Measurements from ENCODE around the gene FGD6. TPM values are rescaled to one million over a fixed set of nuclear protein-coding genes. Genes with fewer than 3 reads are reported as not detected.

The FGD6 gene
- total RNA-seq, 1 experiment from 2014 or later: 18.2 TPM

- TF ChIP-seq, protein P1, sequence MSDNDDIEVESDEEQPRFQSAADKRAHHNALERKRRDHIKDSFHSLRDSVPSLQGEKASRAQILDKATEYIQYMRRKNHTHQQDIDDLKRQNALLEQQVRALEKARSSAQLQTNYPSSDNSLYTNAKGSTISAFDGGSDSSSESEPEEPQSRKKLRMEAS (IDR thresholded peaks at IDR 0.05): no peak
- TF ChIP-seq, protein P2, sequence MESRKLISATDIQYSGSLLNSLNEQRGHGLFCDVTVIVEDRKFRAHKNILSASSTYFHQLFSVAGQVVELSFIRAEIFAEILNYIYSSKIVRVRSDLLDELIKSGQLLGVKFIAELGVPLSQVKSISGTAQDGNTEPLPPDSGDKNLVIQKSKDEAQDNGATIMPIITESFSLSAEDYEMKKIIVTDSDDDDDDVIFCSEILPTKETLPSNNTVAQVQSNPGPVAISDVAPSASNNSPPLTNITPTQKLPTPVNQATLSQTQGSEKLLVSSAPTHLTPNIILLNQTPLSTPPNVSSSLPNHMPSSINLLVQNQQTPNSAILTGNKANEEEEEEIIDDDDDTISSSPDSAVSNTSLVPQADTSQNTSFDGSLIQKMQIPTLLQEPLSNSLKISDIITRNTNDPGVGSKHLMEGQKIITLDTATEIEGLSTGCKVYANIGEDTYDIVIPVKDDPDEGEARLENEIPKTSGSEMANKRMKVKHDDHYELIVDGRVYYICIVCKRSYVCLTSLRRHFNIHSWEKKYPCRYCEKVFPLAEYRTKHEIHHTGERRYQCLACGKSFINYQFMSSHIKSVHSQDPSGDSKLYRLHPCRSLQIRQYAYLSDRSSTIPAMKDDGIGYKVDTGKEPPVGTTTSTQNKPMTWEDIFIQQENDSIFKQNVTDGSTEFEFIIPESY (IDR thresholded peaks at IDR 0.05; ENCODE audit: extremely low read depth, insufficient replicate concordance, low read length): no peak
- TF ChIP-seq EZH2phosphoT487 (IDR thresholded peaks at IDR 0.05; ENCODE audit: borderline replicate concordance) (no peak), FOSL1 (IDR thresholded peaks at IDR 0.05; ENCODE audit: low read depth) (no peak), YY1 (IDR thresholded peaks at IDR 0.05; ENCODE audit: extremely low read depth, insufficient replicate concordance, low read depth, low read length) (no peak), RAD21 (IDR thresholded peaks at IDR 0.05; ENCODE audit: low read depth) (no peak), SIN3A (IDR thresholded peaks at IDR 0.05; ENCODE audit: low read depth) (no peak), ZFX (IDR thresholded peaks at IDR 0.05) (no peak), ELF1 (IDR thresholded peaks at IDR 0.05; ENCODE audit: borderline replicate concordance, low read depth) (no peak)
- TF ChIP-seq, protein P3, sequence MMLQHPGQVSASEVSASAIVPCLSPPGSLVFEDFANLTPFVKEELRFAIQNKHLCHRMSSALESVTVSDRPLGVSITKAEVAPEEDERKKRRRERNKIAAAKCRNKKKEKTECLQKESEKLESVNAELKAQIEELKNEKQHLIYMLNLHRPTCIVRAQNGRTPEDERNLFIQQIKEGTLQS (IDR thresholded peaks at IDR 0.05): no peak
These were observed 2.8 kb downstream of the FGD6 start (continued) for GRCh38 chr12:95214466-95214865.

DNA sequence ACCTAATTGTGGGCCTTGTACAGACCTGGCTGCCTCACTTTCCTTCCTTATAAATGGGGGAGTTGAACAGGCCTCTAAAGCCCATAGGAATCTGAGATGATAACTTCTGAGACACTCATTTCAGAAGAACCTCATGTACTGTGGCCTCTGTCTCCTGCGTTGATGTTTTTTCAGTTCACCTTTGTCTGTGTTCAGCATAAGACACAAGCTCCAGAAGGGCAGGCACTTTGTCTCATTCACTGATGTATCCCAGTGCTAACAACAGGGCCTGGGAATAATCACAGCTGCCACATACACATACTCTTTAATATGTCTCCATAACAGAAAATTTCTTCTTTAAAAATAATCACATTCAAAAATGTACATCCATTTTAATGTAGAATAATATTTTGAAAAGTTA is 3.3 kb downstream of the FGD6 start:
- H3K79me2 ChIP-seq (ENCODE audit: insufficient read depth, low read length): peaks cover 74% of the 10 kb centered on the region
- no peaks in the 10 kb centered on the region for H3K27me3 ChIP-seq (ENCODE audit: insufficient read depth, low read length)
- ATAC-seq (no peak), DNase-seq (ENCODE audit: low read depth, low spot score) (no peak)
- no peaks in the 10 kb centered on the region for H3K36me3 ChIP-seq (ENCODE audit: control insufficient read depth in 1 of 2, insufficient read depth in 2 of 2, low read length in 2 of 2)
- H2AFZ ChIP-seq (ENCODE audit: low read depth, low read length, poor library complexity, severe bottlenecking): no peak overlapping the region
- CTCF ChIA-PET: no interaction called here
- no peak overlapping the region for H3K4me2 ChIP-seq (ENCODE audit: low read length)
- no peak overlapping the region for H3K27ac ChIP-seq (ENCODE audit: low read depth, low read length)
- H3K4me3 ChIP-seq (replicated peaks in 1 of 2; ENCODE audit: low read depth in 1 of 2, low read length in 2 of 2): no peak overlapping the region
- H3K9ac ChIP-seq (ENCODE audit: low read length): no peak overlapping the region
- RAD21 ChIA-PET (ENCODE audit: low non-redundant PET in 1 of 2, low total read pairs in 2 of 2, uncharacterized antibody in 2 of 2, unreplicated experiment in 2 of 2): no interaction called here
- H3K9me3 ChIP-seq (ENCODE audit: control insufficient read depth in 1 of 2, insufficient read depth in 1 of 2, low read depth in 1 of 2, low read length in 2 of 2): no peaks in the 10 kb centered on the region
- no peaks in the 10 kb centered on the region for H4K20me1 ChIP-seq (ENCODE audit: insufficient read depth)
- peaks cover 3 to 16% of the 10 kb centered on the region in 2 experiments; a peak in 2 of 4 replicates for H3K4me1 ChIP-seq (ENCODE audit: control insufficient read depth in 1 of 2, insufficient read depth in 2 of 2, low read length in 2 of 2)
- BruUV-seq (replicated peaks): no TSS peak
- H3K9me2 ChIP-seq (ENCODE audit: insufficient read depth): no peaks in the 10 kb centered on the region
- no peak for TF ChIP-seq CEBPB (IDR thresholded peaks at IDR 0.05; ENCODE audit: low read depth)
- TF ChIP-seq YY1 (IDR thresholded peaks at IDR 0.05; ENCODE audit: extremely low read depth, insufficient replicate concordance, low read depth, low read length): no peak
- TF ChIP-seq SRF (IDR thresholded peaks at IDR 0.05; ENCODE audit: low read depth): no peak
- TF ChIP-seq POLR2AphosphoS5 (IDR thresholded peaks at IDR 0.05; ENCODE audit: low read depth, low read length): no peak
- TF ChIP-seq, protein P1 (IDR thresholded peaks at IDR 0.05): no peak
- TF ChIP-seq SIN3A (IDR thresholded peaks at IDR 0.05; ENCODE audit: low read depth): no peak
- no peak for TF ChIP-seq EZH2phosphoT487 (IDR thresholded peaks at IDR 0.05; ENCODE audit: borderline replicate concordance)
- POLR2A ChIA-PET: interaction anchor here (1.9 kb wide), 1 partner anchor 9 kb away, joined by 4 read pairs; no protein-coding TSS in a partner anchor
- intact Hi-C loops (cut with micrococcal nuclease): no loop called here
